Glomerular visceral epithelial cell (primary cell): Measurements from ENCODE around the gene TMEM167B.
"Not testable (repeated sequence)": the region's sequence is repeated elsewhere in the genome, so short reads cannot be mapped to it uniquely, and the experiment has no call there.

ENCODE experiments used
- DNase-seq: peaks from one replicate; pipeline ENCODE4 v3.0.0-alpha.2; 2016; ENCODE audit errors: extremely low spot score

The TMEM167B gene

GRCh38 chr1:109090196-109091077 is at the start of gene TMEM167B:
Gene TMEM167B, plus strand, starts transcription at chr1:109090764. Its CDS starts 109 bp downstream, at chr1:109090873.
- DNase-seq: peak; percentile 89

DNA sequence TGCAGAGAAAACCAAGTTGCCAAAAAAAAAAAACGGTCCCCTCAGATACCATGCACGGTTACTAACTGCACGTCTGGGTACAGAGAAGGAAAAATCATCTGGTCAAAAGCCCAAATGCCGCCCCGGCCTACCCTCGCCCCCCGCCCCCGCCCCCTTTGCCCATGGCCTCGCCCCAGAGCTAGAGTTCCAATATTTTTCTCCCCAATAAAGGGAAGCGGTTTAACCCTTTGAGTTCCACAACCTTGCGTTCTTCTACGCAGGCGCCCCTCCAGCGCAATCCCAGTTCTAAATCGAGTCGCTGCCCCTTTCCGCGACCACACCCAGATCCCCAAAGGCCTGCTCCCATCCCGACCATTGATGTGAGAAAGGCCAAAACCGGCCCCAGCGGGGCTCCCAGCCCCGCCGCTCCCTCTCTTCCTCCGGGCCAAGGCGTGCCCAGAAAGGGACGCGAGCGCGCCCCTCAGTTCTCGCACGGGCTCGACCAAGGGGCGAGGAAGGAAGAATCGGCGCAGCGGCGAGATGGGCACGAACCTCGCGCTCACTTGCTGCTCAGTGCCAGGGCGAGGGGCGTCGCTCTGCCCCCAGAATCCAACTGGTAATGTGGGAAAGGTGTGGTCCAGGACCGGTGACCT is 49.5 kb upstream of the TMEM167B start:
- DNase-seq: peak; percentile 25

DNA sequence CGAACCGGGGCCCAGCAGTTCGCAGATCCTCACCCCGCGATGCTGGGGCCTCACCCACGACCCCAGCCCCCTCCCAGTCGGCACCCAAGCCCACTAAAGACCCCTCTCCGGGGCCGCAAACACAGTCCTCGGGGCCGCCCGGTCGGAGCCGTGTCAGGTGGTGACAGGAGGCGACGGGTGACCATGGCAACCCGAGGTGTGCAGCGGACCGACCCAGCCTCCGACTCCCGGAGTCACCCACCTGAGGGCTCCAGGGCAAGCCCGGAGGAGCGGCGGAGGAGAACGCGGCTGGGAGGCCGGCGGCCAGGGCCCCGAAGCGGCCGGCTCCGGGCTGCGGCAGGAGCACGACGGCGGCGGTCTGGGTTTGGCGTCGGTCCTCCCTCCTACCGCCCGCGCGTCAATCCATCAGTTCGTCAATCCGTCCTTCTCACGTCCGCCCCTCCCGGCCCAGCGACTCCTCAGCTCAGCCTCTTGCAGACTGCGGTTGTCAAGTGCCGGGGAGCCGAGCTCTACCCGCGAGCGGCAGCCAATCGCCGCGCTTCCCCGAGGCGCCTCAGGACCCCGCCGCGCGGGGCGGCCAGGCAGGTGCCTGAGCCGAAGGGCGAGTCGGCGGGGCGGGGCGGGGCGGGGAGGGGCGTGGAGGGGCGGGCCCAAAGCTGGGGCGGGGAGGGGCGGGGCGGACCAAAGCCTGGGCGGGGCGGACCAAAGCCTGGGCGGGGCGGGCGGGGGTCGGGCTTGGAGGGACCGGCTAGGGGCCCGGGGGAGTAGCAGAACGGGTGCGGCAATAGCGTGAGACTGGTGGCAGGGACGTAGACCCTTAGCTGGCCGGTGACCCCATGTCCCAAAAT is 48.7 kb upstream of the TMEM167B start, which contains the start of gene WDR47:
Gene WDR47, minus strand, starts transcription at position 482 of the 848 bp plus-strand sequence. CDS start 18,590 bp downstream, outside the sequence.
- peak; percentile 97 for DNase-seq

DNA sequence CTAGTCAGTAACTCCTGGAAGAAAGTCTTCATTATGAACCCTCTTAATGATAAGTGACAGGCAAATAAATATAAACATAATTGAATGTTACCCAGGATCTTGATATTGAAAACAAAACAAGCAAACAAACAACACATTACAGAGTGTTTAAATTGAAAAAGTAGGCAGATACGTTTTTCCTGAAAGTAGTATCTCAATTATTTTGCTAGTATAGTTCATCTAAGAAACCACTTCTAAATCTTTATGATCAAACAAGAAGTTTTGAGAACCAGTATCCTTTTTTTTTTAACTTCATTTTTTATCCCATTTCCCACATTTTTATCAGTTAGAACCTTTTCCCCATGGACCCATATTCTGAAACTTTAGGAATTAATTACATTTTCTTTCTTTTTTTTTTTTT is 45.0 kb upstream of the TMEM167B start:
- no peak for DNase-seq

GRCh38 chr1:109046671-109047070 is 43.9 kb upstream of the TMEM167B start:
- no peak for DNase-seq

DNA sequence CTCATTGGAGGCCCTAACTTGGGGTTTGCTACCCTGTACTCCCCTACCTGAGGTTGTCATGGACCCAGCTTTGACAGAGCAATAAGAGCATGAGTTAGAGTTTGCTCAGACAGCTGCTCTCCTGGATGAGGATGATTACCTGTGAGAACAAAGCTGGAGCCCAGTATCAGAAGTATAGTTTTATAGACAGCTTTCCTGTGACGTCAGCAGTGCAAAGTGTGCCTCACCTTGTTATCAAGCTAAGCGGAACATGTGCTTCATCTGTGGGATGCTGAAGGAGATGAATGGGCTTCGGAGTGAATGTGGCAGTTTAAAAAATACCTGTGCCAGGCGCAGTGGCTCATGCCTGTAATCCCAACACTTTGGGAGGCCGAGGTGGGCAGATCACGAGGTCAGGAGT is 43.2 kb upstream of the TMEM167B start:
- DNase-seq: no peak

GRCh38 chr1:109048335-109048734 is 42.2 kb upstream of the TMEM167B start:
- no peak for DNase-seq

GRCh38 chr1:109050228-109050995 is 40.2 kb upstream of the TMEM167B start:
- no peak for DNase-seq

- DNase-seq: not testable (repeated sequence)
Measured at GRCh38 chr1:109052145-109052544, 38.4 kb upstream of the TMEM167B start.

GRCh38 chr1:109056064-109056463 is 34.5 kb upstream of the TMEM167B start:
- DNase-seq: no peak

DNA sequence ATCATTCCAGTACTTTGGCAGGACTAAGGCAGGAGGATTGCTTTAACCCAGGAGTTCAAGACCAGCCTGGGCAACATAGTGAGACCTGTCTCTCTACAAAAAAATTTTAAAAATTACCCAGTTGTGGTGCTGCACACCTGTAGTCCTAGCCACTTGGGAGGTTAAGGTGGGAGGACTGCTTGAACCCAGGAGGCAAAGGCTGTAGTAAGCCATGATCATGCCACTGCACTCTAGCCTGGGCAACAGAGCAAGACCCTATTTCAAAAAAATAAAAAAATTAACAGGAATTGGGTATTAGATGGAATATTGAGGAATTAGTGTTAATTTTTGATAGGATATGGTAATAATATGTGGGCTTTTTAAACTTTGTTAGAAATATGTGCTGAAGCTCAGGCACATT is 31.5 kb upstream of the TMEM167B start:
- no peak for DNase-seq

- DNase-seq: no peak
Measured at GRCh38 chr1:109060707-109061106, 29.9 kb upstream of the TMEM167B start.

GRCh38 chr1:109061183-109061582 is 29.4 kb upstream of the TMEM167B start:
- no peak for DNase-seq

DNA sequence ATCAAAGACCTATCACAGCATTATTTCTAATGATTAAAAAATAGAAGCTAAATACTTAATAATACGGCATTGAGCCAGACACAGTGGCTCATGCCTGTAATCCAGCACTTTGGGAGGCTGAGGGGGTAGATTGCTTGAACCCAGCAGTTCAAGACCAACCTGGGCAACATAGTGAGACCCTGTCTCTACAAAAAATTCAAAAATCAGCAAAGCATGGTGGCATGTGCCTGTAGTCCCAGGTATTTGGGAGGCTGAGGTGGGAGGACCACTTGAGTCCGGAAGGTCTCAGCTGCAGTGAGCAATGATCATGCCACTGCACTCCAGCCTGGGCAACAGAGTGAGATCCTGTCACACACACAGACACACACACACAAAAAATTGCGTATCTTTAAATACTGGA is 25.4 kb upstream of the TMEM167B start:
- no peak for DNase-seq

DNA sequence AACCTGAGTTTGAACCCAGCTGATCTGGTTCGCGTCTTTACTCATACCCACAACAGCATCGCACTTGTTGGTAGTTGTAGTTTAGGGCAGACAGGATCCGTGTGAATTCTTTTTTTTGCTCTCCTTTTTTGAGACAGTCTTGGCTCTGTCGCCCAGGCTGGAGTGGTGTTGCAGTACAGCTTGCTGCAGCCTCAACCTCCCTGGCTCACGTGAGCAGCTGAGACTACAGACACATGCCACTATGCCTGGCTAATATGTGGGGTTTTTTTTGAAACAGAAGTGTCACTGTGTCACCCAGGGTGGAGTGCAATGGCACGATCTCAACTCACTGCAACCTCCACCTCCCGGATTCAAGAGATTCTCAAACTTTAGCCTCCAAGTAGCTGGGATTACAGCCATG is 22.7 kb upstream of the TMEM167B start:
- DNase-seq: no peak

DNA sequence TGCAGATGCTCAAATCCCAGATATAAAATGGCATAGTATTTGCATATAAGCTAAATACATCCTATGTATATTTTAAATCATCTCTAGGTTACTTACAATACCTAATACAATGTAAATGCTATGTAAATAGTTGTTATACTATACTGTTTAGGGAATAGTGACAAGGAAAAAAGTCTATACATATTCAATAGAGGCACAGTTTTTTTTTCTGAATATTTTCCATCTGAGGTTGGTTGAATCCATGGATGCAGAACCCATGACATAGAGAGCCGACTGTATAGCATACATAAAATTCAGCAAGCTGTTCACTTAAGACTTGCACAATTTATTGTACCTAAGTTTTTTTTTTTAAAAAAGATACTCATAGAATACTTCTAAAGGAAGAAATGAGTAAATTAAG is 21.3 kb upstream of the TMEM167B start:
- no peak for DNase-seq

GRCh38 chr1:109075531-109076490 is 14.8 kb upstream of the TMEM167B start, which contains the start of gene TAF13:
Gene TAF13, minus strand, starts transcription at chr1:109076003. Its CDS starts 56 bp downstream, at chr1:109075947.
- DNase-seq: peak; percentile 93

GRCh38 chr1:109078317-109078716 is 12.2 kb upstream of the TMEM167B start:
- DNase-seq: no peak

GRCh38 chr1:109079240-109079622 is 11.3 kb upstream of the TMEM167B start:
- DNase-seq: no peak
